ENCODE measurements around the gene ZNF750. TPM values are rescaled to one million over a fixed set of nuclear protein-coding genes. Genes with fewer than 3 reads are reported as not detected.
A peak's percentile ranks its signal among the peaks of the same experiment; 100 is the strongest.

The ZNF750 gene
- total and polyA plus RNA-seq, 2 of the 13 experiments (the other 11 are each of a cell fraction or from before 2014, with no cell fraction given) = not detected

DNA sequence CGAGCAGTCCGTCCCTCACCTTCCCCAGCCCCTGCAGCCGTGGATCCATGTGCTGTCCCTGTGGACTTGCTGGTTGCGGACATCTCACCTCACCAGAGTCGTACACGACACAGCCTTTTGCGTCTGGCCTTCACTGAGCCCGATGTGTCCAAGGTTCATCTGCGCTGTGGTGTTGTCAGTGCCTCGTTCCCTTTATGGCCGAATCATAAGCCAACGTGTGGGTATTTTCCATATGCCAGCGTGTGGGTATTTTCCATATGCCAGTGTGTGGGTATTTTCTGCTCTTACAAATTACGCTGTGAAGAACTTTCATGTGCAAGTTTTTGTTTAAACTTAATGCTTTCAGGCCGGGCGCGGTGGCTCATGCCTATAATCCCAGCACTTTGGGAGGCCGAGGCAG lies 56.3 kb downstream of the ZNF750 start:
- Histone ChIP-seq H3K4me2 (ENCODE audit: low read depth, low read length) (no peak overlapping the region), H3K36me3 (replicated peaks in 1 of 2; ENCODE audit: control insufficient read depth in 1 of 2, insufficient read depth in 2 of 2, low read length in 2 of 2) (peaks cover 17 to 30% of the 10 kb centered on the region in 2 experiments; a peak in 4 of 5 replicates), H3K4me3 (replicated peaks in 1 of 3; ENCODE audit: insufficient read depth in 1 of 3, low read depth in 2 of 3, low read length in 3 of 3) (no peak overlapping the region), H4K20me1 (ENCODE audit: insufficient read depth, low read length) (no peaks in the 10 kb centered on the region), H3K79me2 (ENCODE audit: insufficient read depth, low read length) (no peaks in the 10 kb centered on the region), H3K9ac (ENCODE audit: insufficient read depth, low read depth, low read length) (no peak overlapping the region), H3K27me3 (ENCODE audit: control insufficient read depth in 1 of 2, insufficient read depth in 2 of 2, low read length in 2 of 2) (no peaks in the 10 kb centered on the region), H3K27ac (ENCODE audit: extremely low read length, insufficient read depth, low read length) (no peak overlapping the region), H3K4me1 (ENCODE audit: insufficient read depth, low read length) (no peaks in the 10 kb centered on the region), H3K9me3 (ENCODE audit: low read length) (no peaks in the 10 kb centered on the region), H2AFZ (ENCODE audit: low read length) (no peak overlapping the region)
- TF ChIP-seq, protein P1, sequence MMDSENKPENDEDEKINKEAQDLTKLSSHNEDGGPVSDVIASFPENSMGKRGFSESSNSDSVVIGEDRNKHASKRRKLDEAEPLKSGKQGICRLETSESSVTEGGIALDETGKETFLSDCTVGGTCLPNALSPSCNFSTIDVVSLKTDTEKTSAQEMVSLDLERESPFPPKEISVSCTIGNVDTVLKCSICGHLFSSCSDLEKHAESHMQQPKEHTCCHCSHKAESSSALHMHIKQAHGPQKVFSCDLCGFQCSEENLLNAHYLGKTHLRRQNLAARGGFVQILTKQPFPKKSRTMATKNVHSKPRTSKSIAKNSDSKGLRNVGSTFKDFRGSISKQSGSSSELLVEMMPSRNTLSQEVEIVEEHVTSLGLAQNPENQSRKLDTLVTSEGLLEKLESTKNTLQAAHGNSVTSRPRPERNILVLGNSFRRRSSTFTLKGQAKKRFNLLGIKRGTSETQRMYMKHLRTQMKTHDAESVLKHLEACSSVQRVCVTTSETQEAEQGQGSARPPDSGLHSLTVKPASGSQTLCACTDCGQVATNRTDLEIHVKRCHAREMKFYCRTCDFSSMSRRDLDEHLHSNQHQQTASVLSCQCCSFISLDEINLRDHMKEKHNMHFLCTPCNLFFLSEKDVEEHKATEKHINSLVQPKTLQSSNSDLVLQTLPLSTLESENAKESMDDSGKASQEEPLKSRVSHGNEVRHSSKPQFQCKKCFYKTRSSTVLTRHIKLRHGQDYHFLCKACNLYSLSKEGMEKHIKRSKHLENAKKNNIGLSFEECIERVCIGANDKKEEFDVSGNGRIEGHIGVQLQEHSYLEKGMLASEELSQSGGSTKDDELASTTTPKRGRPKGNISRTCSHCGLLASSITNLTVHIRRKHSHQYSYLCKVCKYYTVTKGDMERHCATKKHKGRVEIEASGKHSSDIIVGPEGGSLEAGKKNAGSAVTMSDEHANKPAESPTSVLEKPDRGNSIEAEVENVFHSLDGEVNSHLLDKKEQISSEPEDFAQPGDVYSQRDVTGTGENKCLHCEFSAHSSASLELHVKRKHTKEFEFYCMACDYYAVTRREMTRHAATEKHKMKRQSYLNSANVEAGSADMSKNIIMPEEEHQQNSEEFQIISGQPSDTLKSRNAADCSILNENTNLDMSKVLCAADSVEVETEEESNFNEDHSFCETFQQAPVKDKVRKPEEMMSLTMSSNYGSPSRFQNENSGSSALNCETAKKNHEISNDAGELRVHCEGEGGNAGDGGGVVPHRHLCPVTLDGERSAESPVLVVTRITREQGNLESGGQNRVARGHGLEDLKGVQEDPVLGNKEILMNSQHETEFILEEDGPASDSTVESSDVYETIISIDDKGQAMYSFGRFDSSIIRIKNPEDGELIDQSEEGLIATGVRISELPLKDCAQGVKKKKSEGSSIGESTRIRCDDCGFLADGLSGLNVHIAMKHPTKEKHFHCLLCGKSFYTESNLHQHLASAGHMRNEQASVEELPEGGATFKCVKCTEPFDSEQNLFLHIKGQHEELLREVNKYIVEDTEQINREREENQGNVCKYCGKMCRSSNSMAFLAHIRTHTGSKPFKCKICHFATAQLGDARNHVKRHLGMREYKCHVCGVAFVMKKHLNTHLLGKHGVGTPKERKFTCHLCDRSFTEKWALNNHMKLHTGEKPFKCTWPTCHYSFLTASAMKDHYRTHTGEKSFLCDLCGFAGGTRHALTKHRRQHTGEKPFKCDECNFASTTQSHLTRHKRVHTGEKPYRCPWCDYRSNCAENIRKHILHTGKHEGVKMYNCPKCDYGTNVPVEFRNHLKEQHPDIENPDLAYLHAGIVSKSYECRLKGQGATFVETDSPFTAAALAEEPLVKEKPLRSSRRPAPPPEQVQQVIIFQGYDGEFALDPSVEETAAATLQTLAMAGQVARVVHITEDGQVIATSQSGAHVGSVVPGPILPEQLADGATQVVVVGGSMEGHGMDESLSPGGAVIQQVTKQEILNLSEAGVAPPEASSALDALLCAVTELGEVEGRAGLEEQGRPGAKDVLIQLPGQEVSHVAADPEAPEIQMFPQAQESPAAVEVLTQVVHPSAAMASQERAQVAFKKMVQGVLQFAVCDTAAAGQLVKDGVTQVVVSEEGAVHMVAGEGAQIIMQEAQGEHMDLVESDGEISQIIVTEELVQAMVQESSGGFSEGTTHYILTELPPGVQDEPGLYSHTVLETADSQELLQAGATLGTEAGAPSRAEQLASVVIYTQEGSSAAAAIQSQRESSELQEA (CRISPR knock-in tag; IDR thresholded peaks at IDR 0.05; ENCODE audit: not compliant biosample characterization) = no peak
- TF ChIP-seq, protein P2, sequence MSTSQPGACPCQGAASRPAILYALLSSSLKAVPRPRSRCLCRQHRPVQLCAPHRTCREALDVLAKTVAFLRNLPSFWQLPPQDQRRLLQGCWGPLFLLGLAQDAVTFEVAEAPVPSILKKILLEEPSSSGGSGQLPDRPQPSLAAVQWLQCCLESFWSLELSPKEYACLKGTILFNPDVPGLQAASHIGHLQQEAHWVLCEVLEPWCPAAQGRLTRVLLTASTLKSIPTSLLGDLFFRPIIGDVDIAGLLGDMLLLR (CRISPR knock-in tag; IDR thresholded peaks at IDR 0.05) = 0 out of 2 replicates have a peak, but pooled peaks have one; percentile 15
- in situ Hi-C loops (cut with HindIII; ENCODE audit: extremely low pct_ligation_motif_present, low pct_unique_long_range_greater_than_20kb) (loop anchor here (5.0 kb wide), 1 partner anchor 144 kb away; no protein-coding TSS in a partner anchor), intact Hi-C loops (cut with micrococcal nuclease; ENCODE audit: unreplicated experiment) (no loop called here)
- ChIA-PET POLR2A (no interaction called here), CTCF (ENCODE audit: low intra/inter-chr PET ratio, low total read pairs) (interaction anchor here (2.6 kb wide), 1 partner anchor 134 kb away, joined by 17 read pairs; no protein-coding TSS in a partner anchor)
- WGBS (ENCODE audit: low lambda C conversion rate) = 96% methylated on average over 18 of the region's 18 CpGs
- BruUV-seq (replicated peaks) = no TSS peak
- FAIRE-seq (no peak), ATAC-seq (no peak), DNase-seq (ENCODE audit: low spot score) (no peak)
